ENCODE measurements around the gene BCO2. TPM values are rescaled to one million over a fixed set of nuclear protein-coding genes. Genes with fewer than 3 reads are reported as not detected.

The BCO2 gene
- total and polyA plus RNA-seq, 10 of the 15 experiments (the other 5 are each of a cell fraction or from before 2014, with no cell fraction given), result 0.29 to 1.0 (median 0.57) TPM

DNA sequence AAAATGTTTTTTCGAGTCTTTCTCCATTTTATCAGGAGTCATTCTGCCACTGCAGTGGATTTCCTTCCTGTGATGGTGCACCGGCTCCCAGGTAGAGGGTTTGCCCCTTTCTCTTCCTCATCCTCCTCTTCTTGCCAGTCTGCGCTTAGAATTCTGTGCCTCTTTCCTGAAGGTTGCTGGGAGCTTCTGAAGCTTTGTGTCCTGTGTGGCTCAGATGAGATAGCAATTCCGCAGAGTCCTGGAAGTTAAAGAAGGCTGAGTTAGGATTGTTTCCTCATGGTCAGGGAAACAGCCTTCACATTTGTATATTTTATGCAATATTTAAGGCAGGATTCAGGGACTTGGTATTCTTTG, 264 bp downstream of the BCO2 start (continued):
- TF ChIP-seq SUPT20H (IDR thresholded peaks at IDR 0.05; ENCODE audit: borderline replicate concordance, control insufficient read depth, low read depth, low read length) (no peak), KDM1A (IDR thresholded peaks at IDR 0.05; ENCODE audit: borderline replicate concordance) (no peak), MTA2 (IDR thresholded peaks at IDR 0.05; ENCODE audit: low read depth) (no peak), PML (IDR thresholded peaks at IDR 0.05; ENCODE audit: low read length) (no peak), CHD1 (IDR thresholded peaks at IDR 0.05; ENCODE audit: low read depth, low read length) (no peak), NR2C2 (IDR thresholded peaks at IDR 0.05; ENCODE audit: borderline replicate concordance, control insufficient read depth, insufficient read length, low read depth) (no peak), POLR2AphosphoS2 (IDR thresholded peaks at IDR 0.05; ENCODE audit: low read depth, low read length) (no peak), POU2F2 (IDR thresholded peaks at IDR 0.05; ENCODE audit: borderline replicate concordance, low read depth, low read length) (no peak), SUZ12 (IDR thresholded peaks at IDR 0.05; ENCODE audit: unreplicated experiment) (no peak), SRF (IDR thresholded peaks at IDR 0.05; ENCODE audit: low read depth in 2 of 2, low read length in 2 of 2) (no peak)
- TF ChIP-seq, protein P1, sequence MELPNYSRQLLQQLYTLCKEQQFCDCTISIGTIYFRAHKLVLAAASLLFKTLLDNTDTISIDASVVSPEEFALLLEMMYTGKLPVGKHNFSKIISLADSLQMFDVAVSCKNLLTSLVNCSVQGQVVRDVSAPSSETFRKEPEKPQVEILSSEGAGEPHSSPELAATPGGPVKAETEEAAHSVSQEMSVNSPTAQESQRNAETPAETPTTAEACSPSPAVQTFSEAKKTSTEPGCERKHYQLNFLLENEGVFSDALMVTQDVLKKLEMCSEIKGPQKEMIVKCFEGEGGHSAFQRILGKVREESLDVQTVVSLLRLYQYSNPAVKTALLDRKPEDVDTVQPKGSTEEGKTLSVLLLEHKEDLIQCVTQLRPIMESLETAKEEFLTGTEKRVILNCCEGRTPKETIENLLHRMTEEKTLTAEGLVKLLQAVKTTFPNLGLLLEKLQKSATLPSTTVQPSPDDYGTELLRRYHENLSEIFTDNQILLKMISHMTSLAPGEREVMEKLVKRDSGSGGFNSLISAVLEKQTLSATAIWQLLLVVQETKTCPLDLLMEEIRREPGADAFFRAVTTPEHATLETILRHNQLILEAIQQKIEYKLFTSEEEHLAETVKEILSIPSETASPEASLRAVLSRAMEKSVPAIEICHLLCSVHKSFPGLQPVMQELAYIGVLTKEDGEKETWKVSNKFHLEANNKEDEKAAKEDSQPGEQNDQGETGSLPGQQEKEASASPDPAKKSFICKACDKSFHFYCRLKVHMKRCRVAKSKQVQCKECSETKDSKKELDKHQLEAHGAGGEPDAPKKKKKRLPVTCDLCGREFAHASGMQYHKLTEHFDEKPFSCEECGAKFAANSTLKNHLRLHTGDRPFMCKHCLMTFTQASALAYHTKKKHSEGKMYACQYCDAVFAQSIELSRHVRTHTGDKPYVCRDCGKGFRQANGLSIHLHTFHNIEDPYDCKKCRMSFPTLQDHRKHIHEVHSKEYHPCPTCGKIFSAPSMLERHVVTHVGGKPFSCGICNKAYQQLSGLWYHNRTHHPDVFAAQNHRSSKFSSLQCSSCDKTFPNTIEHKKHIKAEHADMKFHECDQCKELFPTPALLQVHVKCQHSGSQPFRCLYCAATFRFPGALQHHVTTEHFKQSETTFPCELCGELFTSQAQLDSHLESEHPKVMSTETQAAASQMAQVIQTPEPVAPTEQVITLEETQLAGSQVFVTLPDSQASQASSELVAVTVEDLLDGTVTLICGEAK (IDR thresholded peaks at IDR 0.05; ENCODE audit: borderline replicate concordance), result no peak
- TF ChIP-seq, protein P2, sequence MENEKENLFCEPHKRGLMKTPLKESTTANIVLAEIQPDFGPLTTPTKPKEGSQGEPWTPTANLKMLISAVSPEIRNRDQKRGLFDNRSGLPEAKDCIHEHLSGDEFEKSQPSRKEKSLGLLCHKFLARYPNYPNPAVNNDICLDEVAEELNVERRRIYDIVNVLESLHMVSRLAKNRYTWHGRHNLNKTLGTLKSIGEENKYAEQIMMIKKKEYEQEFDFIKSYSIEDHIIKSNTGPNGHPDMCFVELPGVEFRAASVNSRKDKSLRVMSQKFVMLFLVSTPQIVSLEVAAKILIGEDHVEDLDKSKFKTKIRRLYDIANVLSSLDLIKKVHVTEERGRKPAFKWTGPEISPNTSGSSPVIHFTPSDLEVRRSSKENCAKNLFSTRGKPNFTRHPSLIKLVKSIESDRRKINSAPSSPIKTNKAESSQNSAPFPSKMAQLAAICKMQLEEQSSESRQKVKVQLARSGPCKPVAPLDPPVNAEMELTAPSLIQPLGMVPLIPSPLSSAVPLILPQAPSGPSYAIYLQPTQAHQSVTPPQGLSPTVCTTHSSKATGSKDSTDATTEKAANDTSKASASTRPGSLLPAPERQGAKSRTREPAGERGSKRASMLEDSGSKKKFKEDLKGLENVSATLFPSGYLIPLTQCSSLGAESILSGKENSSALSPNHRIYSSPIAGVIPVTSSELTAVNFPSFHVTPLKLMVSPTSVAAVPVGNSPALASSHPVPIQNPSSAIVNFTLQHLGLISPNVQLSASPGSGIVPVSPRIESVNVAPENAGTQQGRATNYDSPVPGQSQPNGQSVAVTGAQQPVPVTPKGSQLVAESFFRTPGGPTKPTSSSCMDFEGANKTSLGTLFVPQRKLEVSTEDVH (IDR thresholded peaks at IDR 0.05; ENCODE audit: low read depth, partially characterized antibody), result no peak

Measured in GM12878 (cell line).